Liver (tissue), 9 donors: ENCODE measurements around the gene TANGO2. TPM values are rescaled to one million over a fixed set of nuclear protein-coding genes. Genes with fewer than 3 reads are reported as not detected.

Experiments
- DNase-seq: peaks from one replicate; pipeline ENCODE4 v3.0.0-alpha.2; 2017; ENCODE audit warnings: low spot score
- H3K27ac ChIP-seq, 2 donors: one replicate each; pipeline ENCODE4 v1.7.0; 2013; ENCODE audit warnings: inconsistent platforms in 2 of 2, low read length in 2 of 2, control low read depth in 1 of 2, low read depth in 1 of 2, mild to moderate bottlenecking in 1 of 2
- H3K27me3 ChIP-seq, 4 donors: one replicate each; pipeline versions ENCODE4 v1.6.1 to v1.7.0; 2013; ENCODE audit warnings: low read length in 3 of 4, inconsistent platforms in 1 of 4, mild to moderate bottlenecking in 1 of 4, moderate library complexity in 1 of 4; ENCODE audit not compliant: control insufficient read depth in 4 of 4, insufficient read depth in 4 of 4
- H3K36me3 ChIP-seq, 4 donors: one replicate each; pipeline versions ENCODE4 v1.6.1 to v1.7.0; 2013; ENCODE audit warnings: low read length in 3 of 4, mild to moderate bottlenecking in 3 of 4, low read depth in 1 of 4, moderate library complexity in 1 of 4; ENCODE audit not compliant: control insufficient read depth in 4 of 4, insufficient read depth in 3 of 4
- H3K4me1 ChIP-seq, 4 donors: one replicate each; pipeline versions ENCODE4 v1.6.1 to v1.7.0; 2013; ENCODE audit warnings: low read length in 3 of 4, mild to moderate bottlenecking in 3 of 4, moderate library complexity in 1 of 4; ENCODE audit not compliant: control insufficient read depth in 4 of 4, insufficient read depth in 4 of 4
- H3K4me3 ChIP-seq, 3 donors: one replicate each; pipeline versions ENCODE4 v1.6.1 to v1.7.0; 2013; ENCODE audit warnings: low read length in 3 of 3, control low read depth in 1 of 3, low read depth in 1 of 3, mild to moderate bottlenecking in 1 of 3
- H3K9ac ChIP-seq, 2 donors: one replicate each; pipeline ENCODE4 v1.7.0; 2013; ENCODE audit warnings: low read length in 2 of 2, mild to moderate bottlenecking in 2 of 2, moderate library complexity in 2 of 2, control low read depth in 1 of 2, low read depth in 1 of 2
- H3K9me3 ChIP-seq, 4 donors: one replicate each; pipeline versions ENCODE4 v1.6.1 to v1.7.0; 2013; ENCODE audit warnings: low read length in 3 of 4; ENCODE audit not compliant: control insufficient read depth in 4 of 4
- EGR1 ChIP-seq, 2 donors: IDR thresholded peaks; 2 replicates each; pipeline ENCODE4 v1.6.1; 2016 to 2018; ENCODE audit warnings: antibody characterized with exemption in 2 of 2, low read depth in 2 of 2
- FOXA1 ChIP-seq: IDR thresholded peaks from 2 replicates; pipeline ENCODE4 v1.6.1; 2016; ENCODE audit warnings: antibody characterized with exemption
- FOXA2 ChIP-seq: IDR thresholded peaks from 2 replicates; pipeline ENCODE4 v1.6.1; 2016; ENCODE audit warnings: antibody characterized with exemption
- GABPA ChIP-seq, 2 donors: IDR thresholded peaks in 1 of 2; conservative IDR thresholded peaks in 1 of 2; 2 replicates each; pipeline ENCODE4 v1.6.1; 2016; ENCODE audit warnings: antibody characterized with exemption in 2 of 2, mild to moderate bottlenecking in 1 of 2, moderate library complexity in 1 of 2
- HNF4A ChIP-seq, 2 donors: conservative IDR thresholded peaks; 2 replicates each; pipeline ENCODE4 v1.6.1; 2016; ENCODE audit warnings: antibody characterized with exemption in 2 of 2, mild to moderate bottlenecking in 2 of 2
- HNF4G ChIP-seq: IDR thresholded peaks from 2 replicates; pipeline ENCODE4 v1.6.1; 2016; ENCODE audit warnings: antibody characterized with exemption
- JUND ChIP-seq, 2 donors: IDR thresholded peaks; 2 replicates each; pipeline ENCODE4 v1.6.1; 2016; ENCODE audit warnings: antibody characterized with exemption in 2 of 2
- NR2F2 ChIP-seq: IDR thresholded peaks from 2 replicates; pipeline ENCODE4 v1.6.1; 2016; ENCODE audit warnings: antibody characterized with exemption
- RAD21 ChIP-seq, 2 donors: IDR thresholded peaks; 2 replicates each; pipeline ENCODE4 v1.6.1; 2016; ENCODE audit warnings: antibody characterized with exemption in 2 of 2, mild to moderate bottlenecking in 2 of 2
- RXRA ChIP-seq, 2 donors: IDR thresholded peaks; 2 replicates each; pipeline ENCODE4 v1.6.1; 2017 to 2018; ENCODE audit warnings: antibody characterized with exemption in 2 of 2, mild to moderate bottlenecking in 1 of 2
- SP1 ChIP-seq: IDR thresholded peaks from 2 replicates; pipeline ENCODE4 v1.6.1; 2018; ENCODE audit warnings: antibody characterized with exemption, mild to moderate bottlenecking
- TAF1 ChIP-seq: conservative IDR thresholded peaks from 2 replicates; pipeline ENCODE4 v1.6.1; 2016; ENCODE audit warnings: antibody characterized with exemption, mild to moderate bottlenecking
- YY1 ChIP-seq: IDR thresholded peaks from 2 replicates; pipeline ENCODE4 v1.6.1; 2016; ENCODE audit warnings: antibody characterized with exemption, mild to moderate bottlenecking
- WGBS: extraction: QIAGEN DNeasy Blood & Tissue Kit; methylation state at CpG from one replicate; pipeline ENCODE4 v1.1.7; 2013; 5-methylcytosine and 5-hydroxymethylcytosine counted together
- polyA plus RNA-seq, 2 donors: library from polyadenylated mRNA; stranded (reverse) in 1 of 2; unstranded in 1 of 2; fragments of 200-250 nt in 1 of 2; fragments of >200 nt in 1 of 2; fragmentation: Nextera tagmentation in 1 of 2; extraction: Ambion mirVana in 1 of 2; gene quantifications; one replicate each; pipeline versions ENCODE4 v1.2.1 to v1.2.3, GENCODE V29; 2013 to 2015
- total RNA-seq, 2 donors: library from RNA; depleted of rRNA; stranded (reverse); fragments of >200 nt; gene quantifications; one replicate each; pipeline ENCODE4 v1.2.3, GENCODE V29; 2014
- TF ChIP-seq, protein P1 (sequence below): fragments of 150-350 bp; IDR thresholded peaks from 2 replicates; pipeline ENCODE4 v1.5.1; 2017; ENCODE audit warnings: improper control_type of control experiment, low read depth, low read length; ENCODE audit not compliant: missing input control
- TF ChIP-seq, protein P2 (sequence below): IDR thresholded peaks from 2 replicates; pipeline ENCODE4 v1.6.1; 2016; ENCODE audit warnings: antibody characterized with exemption
- TF ChIP-seq, protein P3 (sequence below): IDR thresholded peaks from 2 replicates; pipeline ENCODE4 v1.6.1; 2016; ENCODE audit warnings: antibody characterized with exemption
- TF ChIP-seq, protein P4 (sequence below): IDR thresholded peaks from 2 replicates; pipeline ENCODE4 v1.6.1; 2016; ENCODE audit warnings: antibody characterized with exemption
- TF ChIP-seq, protein P5 (sequence below): IDR thresholded peaks from 2 replicates; pipeline ENCODE4 v1.6.1; 2016; ENCODE audit warnings: antibody characterized with exemption, mild to moderate bottlenecking
- donor health status: healthy.
- donor health status: healthy.
- donor health status: healthy.
- donor health status: healthy.
- donor health status: healthy.

TANGO2 gene
- total and polyA plus RNA-seq, 4 donors = 10.8 to 153 (median 16.1) TPM

DNA sequence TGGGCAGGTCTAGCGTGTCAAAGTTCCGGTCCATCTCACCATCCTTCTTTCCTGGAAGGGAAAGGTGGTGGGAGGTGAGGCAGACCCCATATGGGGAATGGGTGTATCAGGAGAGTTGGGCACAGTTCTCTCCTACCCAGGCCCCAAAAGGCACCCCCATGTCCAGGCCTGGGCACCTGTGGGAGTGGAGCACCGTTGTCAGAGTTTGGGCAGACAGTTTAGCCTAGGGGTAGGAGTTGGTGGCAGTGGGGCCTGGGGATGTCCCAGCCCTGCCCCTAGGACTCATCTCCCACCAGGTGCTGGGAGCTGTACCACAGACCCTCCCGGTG is 45.2 kb upstream of the TANGO2 start:
- H3K27me3 ChIP-seq = no peaks in the 10 kb centered on the region
- no peak for TF ChIP-seq HNF4A (conservative IDR thresholded peaks at IDR 0.05)
- TF ChIP-seq NR2F2 = no peak
- no peak for TF ChIP-seq FOXA2
- no peak for TF ChIP-seq RAD21 (IDR thresholded peaks at IDR 0.05)
- TF ChIP-seq, protein P1, sequence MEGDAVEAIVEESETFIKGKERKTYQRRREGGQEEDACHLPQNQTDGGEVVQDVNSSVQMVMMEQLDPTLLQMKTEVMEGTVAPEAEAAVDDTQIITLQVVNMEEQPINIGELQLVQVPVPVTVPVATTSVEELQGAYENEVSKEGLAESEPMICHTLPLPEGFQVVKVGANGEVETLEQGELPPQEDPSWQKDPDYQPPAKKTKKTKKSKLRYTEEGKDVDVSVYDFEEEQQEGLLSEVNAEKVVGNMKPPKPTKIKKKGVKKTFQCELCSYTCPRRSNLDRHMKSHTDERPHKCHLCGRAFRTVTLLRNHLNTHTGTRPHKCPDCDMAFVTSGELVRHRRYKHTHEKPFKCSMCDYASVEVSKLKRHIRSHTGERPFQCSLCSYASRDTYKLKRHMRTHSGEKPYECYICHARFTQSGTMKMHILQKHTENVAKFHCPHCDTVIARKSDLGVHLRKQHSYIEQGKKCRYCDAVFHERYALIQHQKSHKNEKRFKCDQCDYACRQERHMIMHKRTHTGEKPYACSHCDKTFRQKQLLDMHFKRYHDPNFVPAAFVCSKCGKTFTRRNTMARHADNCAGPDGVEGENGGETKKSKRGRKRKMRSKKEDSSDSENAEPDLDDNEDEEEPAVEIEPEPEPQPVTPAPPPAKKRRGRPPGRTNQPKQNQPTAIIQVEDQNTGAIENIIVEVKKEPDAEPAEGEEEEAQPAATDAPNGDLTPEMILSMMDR = no peak
- no peak for TF ChIP-seq HNF4G
- TF ChIP-seq GABPA (IDR thresholded peaks at IDR 0.05 in 1 of 2, conservative IDR thresholded peaks at IDR 0.05 in 1 of 2) = no peak
- TF ChIP-seq, protein P2, sequence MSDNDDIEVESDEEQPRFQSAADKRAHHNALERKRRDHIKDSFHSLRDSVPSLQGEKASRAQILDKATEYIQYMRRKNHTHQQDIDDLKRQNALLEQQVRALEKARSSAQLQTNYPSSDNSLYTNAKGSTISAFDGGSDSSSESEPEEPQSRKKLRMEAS = no peak
- TF ChIP-seq, protein P3, sequence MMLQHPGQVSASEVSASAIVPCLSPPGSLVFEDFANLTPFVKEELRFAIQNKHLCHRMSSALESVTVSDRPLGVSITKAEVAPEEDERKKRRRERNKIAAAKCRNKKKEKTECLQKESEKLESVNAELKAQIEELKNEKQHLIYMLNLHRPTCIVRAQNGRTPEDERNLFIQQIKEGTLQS = no peak
- TF ChIP-seq, protein P4, sequence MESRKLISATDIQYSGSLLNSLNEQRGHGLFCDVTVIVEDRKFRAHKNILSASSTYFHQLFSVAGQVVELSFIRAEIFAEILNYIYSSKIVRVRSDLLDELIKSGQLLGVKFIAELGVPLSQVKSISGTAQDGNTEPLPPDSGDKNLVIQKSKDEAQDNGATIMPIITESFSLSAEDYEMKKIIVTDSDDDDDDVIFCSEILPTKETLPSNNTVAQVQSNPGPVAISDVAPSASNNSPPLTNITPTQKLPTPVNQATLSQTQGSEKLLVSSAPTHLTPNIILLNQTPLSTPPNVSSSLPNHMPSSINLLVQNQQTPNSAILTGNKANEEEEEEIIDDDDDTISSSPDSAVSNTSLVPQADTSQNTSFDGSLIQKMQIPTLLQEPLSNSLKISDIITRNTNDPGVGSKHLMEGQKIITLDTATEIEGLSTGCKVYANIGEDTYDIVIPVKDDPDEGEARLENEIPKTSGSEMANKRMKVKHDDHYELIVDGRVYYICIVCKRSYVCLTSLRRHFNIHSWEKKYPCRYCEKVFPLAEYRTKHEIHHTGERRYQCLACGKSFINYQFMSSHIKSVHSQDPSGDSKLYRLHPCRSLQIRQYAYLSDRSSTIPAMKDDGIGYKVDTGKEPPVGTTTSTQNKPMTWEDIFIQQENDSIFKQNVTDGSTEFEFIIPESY = no peak
- TF ChIP-seq YY1 = no peak
- TF ChIP-seq, protein P5, sequence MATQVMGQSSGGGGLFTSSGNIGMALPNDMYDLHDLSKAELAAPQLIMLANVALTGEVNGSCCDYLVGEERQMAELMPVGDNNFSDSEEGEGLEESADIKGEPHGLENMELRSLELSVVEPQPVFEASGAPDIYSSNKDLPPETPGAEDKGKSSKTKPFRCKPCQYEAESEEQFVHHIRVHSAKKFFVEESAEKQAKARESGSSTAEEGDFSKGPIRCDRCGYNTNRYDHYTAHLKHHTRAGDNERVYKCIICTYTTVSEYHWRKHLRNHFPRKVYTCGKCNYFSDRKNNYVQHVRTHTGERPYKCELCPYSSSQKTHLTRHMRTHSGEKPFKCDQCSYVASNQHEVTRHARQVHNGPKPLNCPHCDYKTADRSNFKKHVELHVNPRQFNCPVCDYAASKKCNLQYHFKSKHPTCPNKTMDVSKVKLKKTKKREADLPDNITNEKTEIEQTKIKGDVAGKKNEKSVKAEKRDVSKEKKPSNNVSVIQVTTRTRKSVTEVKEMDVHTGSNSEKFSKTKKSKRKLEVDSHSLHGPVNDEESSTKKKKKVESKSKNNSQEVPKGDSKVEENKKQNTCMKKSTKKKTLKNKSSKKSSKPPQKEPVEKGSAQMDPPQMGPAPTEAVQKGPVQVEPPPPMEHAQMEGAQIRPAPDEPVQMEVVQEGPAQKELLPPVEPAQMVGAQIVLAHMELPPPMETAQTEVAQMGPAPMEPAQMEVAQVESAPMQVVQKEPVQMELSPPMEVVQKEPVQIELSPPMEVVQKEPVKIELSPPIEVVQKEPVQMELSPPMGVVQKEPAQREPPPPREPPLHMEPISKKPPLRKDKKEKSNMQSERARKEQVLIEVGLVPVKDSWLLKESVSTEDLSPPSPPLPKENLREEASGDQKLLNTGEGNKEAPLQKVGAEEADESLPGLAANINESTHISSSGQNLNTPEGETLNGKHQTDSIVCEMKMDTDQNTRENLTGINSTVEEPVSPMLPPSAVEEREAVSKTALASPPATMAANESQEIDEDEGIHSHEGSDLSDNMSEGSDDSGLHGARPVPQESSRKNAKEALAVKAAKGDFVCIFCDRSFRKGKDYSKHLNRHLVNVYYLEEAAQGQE = no peak
- TF ChIP-seq SP1 = no peak
- TF ChIP-seq JUND (IDR thresholded peaks at IDR 0.05) = no peak
- no peak for TF ChIP-seq TAF1
- TF ChIP-seq RXRA (IDR thresholded peaks at IDR 0.05) = no peak
- TF ChIP-seq EGR1 (IDR thresholded peaks at IDR 0.05; ENCODE audit: low read depth in 2 of 2) = no peak
- TF ChIP-seq FOXA1 = no peak
- peaks cover 13 to 21% (median 18%) of the 10 kb centered on the region in 4 donors for H3K4me1 ChIP-seq
- DNase-seq = no peak
- H3K36me3 ChIP-seq = peaks cover 0 to 26% (median 4%) of the 10 kb centered on the region in 4 donors
- no peak overlapping the region for H3K9ac ChIP-seq
- H3K27ac ChIP-seq = no peak overlapping the region
- H3K4me3 ChIP-seq = no peak overlapping the region
- 92% methylated on average over 4 of the region's 4 CpGs for WGBS
- no peaks in the 10 kb centered on the region for H3K9me3 ChIP-seq
